ENCODE data around the gene RHCG. TPM values are rescaled to one million over a fixed set of nuclear protein-coding genes. Genes with fewer than 3 reads are reported as not detected.

RHCG gene
- total RNA-seq, 2 donors from 2014 or later: 0.91 to 1.0 TPM

- Histone ChIP-seq H3K4me1 (replicated peaks) (no peaks in the 10 kb centered on the region), H3K4me3 (no peak overlapping the region), H3K36me3 (no peaks in the 10 kb centered on the region), H3K9me3 (no peaks in the 10 kb centered on the region), H3K27ac (no peak overlapping the region), H3K27me3 (replicated peaks; ENCODE audit: insufficient read depth) (peaks cover 2% of the 10 kb centered on the region)
- no peak for DNase-seq (ENCODE audit: low spot score)
- intact Hi-C loops (cut with DNase I): no loop called here
- 90% methylated on average over 10 of the region's 10 CpGs for WGBS
- TF ChIP-seq POLR2AphosphoS5 (IDR thresholded peaks at IDR 0.05) (no peak), POLR2A (IDR thresholded peaks at IDR 0.05) (no peak)
- TF ChIP-seq, protein P1, sequence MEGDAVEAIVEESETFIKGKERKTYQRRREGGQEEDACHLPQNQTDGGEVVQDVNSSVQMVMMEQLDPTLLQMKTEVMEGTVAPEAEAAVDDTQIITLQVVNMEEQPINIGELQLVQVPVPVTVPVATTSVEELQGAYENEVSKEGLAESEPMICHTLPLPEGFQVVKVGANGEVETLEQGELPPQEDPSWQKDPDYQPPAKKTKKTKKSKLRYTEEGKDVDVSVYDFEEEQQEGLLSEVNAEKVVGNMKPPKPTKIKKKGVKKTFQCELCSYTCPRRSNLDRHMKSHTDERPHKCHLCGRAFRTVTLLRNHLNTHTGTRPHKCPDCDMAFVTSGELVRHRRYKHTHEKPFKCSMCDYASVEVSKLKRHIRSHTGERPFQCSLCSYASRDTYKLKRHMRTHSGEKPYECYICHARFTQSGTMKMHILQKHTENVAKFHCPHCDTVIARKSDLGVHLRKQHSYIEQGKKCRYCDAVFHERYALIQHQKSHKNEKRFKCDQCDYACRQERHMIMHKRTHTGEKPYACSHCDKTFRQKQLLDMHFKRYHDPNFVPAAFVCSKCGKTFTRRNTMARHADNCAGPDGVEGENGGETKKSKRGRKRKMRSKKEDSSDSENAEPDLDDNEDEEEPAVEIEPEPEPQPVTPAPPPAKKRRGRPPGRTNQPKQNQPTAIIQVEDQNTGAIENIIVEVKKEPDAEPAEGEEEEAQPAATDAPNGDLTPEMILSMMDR (IDR thresholded peaks at IDR 0.05): no peak
Measured at GRCh38 chr15:89500397-89501270, 4.3 kb upstream of the RHCG start.

- 76% methylated on average over 8 of the region's 8 CpGs for WGBS
- intact Hi-C loops (cut with DNase I): no loop called here
- no peak for DNase-seq (ENCODE audit: low spot score)
- no peaks in the 10 kb centered on the region for H3K9me3 ChIP-seq
- no peak for TF ChIP-seq POLR2AphosphoS5 (IDR thresholded peaks at IDR 0.05)
- TF ChIP-seq, protein P1 (IDR thresholded peaks at IDR 0.05): no peak
- no peak for TF ChIP-seq POLR2A (IDR thresholded peaks at IDR 0.05)
- H3K27ac ChIP-seq: no peak overlapping the region
- H3K4me1 ChIP-seq (replicated peaks): no peaks in the 10 kb centered on the region
- no peaks in the 10 kb centered on the region for H3K36me3 ChIP-seq
- no peak overlapping the region for H3K4me3 ChIP-seq
- peaks cover 2% of the 10 kb centered on the region for H3K27me3 ChIP-seq (replicated peaks; ENCODE audit: insufficient read depth)
Measured at GRCh38 chr15:89499156-89499555, 2.8 kb upstream of the RHCG start.

DNA sequence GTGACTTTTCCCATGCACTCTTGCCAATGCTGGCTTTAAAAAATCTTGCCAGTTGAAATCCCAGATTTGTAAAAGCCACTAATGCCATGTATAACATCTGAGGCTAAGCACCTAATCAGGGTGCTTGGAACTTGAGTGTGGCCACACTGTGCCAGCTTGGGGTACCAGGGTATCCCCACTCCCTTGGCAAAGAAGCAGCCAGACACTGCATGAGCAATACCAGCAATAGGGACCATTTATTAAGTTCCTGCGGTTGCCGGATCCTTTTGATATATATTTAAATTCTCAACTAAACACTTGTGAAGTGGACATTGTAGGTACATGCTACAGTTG, 2.2 kb upstream of the RHCG start:
- WGBS: 53% methylated on average over 2 of the region's 2 CpGs
- no peaks in the 10 kb centered on the region for H3K36me3 ChIP-seq
- H3K27ac ChIP-seq: no peak overlapping the region
- H3K4me1 ChIP-seq (replicated peaks): no peaks in the 10 kb centered on the region
- peaks cover 4% of the 10 kb centered on the region for H3K27me3 ChIP-seq (replicated peaks; ENCODE audit: insufficient read depth)
- no peak overlapping the region for H3K4me3 ChIP-seq
- no peaks in the 10 kb centered on the region for H3K9me3 ChIP-seq
- no peak for TF ChIP-seq POLR2A (IDR thresholded peaks at IDR 0.05)
- TF ChIP-seq POLR2AphosphoS5 (IDR thresholded peaks at IDR 0.05): no peak
- TF ChIP-seq, protein P1 (IDR thresholded peaks at IDR 0.05): no peak
- DNase-seq (ENCODE audit: low spot score): no peak
- intact Hi-C loops (cut with DNase I): no loop called here

DNA sequence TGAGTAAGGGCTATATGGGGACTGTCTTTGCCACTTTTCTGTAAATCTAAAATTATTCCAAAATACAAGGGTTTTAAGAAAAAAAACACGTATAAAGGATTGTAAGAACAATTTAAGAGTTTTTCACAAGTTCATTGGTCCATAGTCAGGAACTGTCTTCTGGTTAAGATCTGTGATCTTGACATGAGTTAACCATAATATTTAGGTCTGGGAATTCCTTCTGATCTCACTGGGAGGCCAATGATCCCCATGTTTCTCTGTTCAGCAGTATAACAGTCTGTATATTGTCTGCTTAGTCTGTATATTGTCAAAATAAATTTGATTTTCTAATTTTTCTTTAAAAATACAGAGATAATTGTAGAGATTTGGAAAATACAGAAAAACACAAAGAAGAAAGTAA, 848 bp upstream of the RHCG start:
- no peaks in the 10 kb centered on the region for H3K36me3 ChIP-seq
- peaks cover 5% of the 10 kb centered on the region for H3K27me3 ChIP-seq (replicated peaks; ENCODE audit: insufficient read depth)
- intact Hi-C loops (cut with DNase I): no loop called here
- DNase-seq (ENCODE audit: low spot score): no peak
- TF ChIP-seq, protein P1 (IDR thresholded peaks at IDR 0.05): no peak
- no peak for TF ChIP-seq POLR2AphosphoS5 (IDR thresholded peaks at IDR 0.05)
- TF ChIP-seq POLR2A (IDR thresholded peaks at IDR 0.05): no peak
- H3K4me3 ChIP-seq: no peak overlapping the region
- no peaks in the 10 kb centered on the region for H3K4me1 ChIP-seq (replicated peaks)
- H3K9me3 ChIP-seq: no peaks in the 10 kb centered on the region
- 68% methylated on average over 1 of the region's 1 CpG for WGBS
- no peak overlapping the region for H3K27ac ChIP-seq

GRCh38 chr15:89495638-89496145, 691 bp downstream of the RHCG start:
- DNase-seq (ENCODE audit: low spot score): no peak
- intact Hi-C loops (cut with DNase I): no loop called here
- Histone ChIP-seq H3K4me3 (no peak overlapping the region), H3K4me1 (replicated peaks) (no peaks in the 10 kb centered on the region), H3K36me3 (no peaks in the 10 kb centered on the region), H3K27ac (no peak overlapping the region), H3K9me3 (no peaks in the 10 kb centered on the region), H3K27me3 (replicated peaks; ENCODE audit: insufficient read depth) (peaks cover 5% of the 10 kb centered on the region)
- WGBS: 76% methylated on average over 9 of the region's 10 CpGs
- no peak for TF ChIP-seq POLR2AphosphoS5 (IDR thresholded peaks at IDR 0.05)
- TF ChIP-seq, protein P1 (IDR thresholded peaks at IDR 0.05): no peak
- TF ChIP-seq POLR2A (IDR thresholded peaks at IDR 0.05): no peak
